ENCODE measurements around the gene UNC5B. TPM values are rescaled to one million over a fixed set of nuclear protein-coding genes. Genes with fewer than 3 reads are reported as not detected.

Gene UNC5B
- total and polyA plus RNA-seq, 2 donors (not counting 1 experiment from before 2014, with no cell fraction given): 2.5 to 60.8 TPM

- Histone ChIP-seq H3K36me3 (ENCODE audit: control insufficient read depth, insufficient read depth, low read length) (no peaks in the 10 kb centered on the region), H3K4me3 (replicated peaks in 1 of 4; ENCODE audit: control extremely low read depth in 1 of 4, insufficient read depth in 1 of 4, low read depth in 3 of 4, low read length in 4 of 4) (no peak overlapping the region), H3K4me1 (ENCODE audit: control insufficient read depth, extremely low read depth, insufficient read depth, low read length) (no peaks in the 10 kb centered on the region), H3K27ac (ENCODE audit: insufficient read depth, low read length) (no peak overlapping the region), H3K79me2 (ENCODE audit: control insufficient read depth, insufficient read depth, low read length) (no peaks in the 10 kb centered on the region), H3K4me2 (ENCODE audit: extremely low read depth, insufficient read depth, low read length) (no peak overlapping the region), H4K20me1 (ENCODE audit: control insufficient read depth, extremely low read depth, insufficient read depth, low read length) (no peaks in the 10 kb centered on the region), H3K9ac (ENCODE audit: insufficient read depth, low read length) (no peak overlapping the region), H3K27me3 (ENCODE audit: control insufficient read depth, insufficient read depth, low read length) (no peaks in the 10 kb centered on the region), H3K9me3 (ENCODE audit: control insufficient read depth, insufficient read depth, low read depth, low read length) (no peaks in the 10 kb centered on the region), H2AFZ (ENCODE audit: low read length) (no peak overlapping the region)
- TF ChIP-seq CTCF (conservative IDR thresholded peaks at IDR 0.05 in 1 of 2, IDR thresholded peaks at IDR 0.05 in 1 of 2; ENCODE audit: low read depth in 1 of 2, low read length in 2 of 2) (no peak), EZH2 (IDR thresholded peaks at IDR 0.05; ENCODE audit: low read length, missing control alignments) (no peak)
- no peak for DNase-seq (ENCODE audit: low read depth in 2 of 2)
These were observed 71.0 kb downstream of the UNC5B start for GRCh38 chr10:71283410-71283809.

GRCh38 chr10:71283876-71284275, 71.5 kb downstream of the UNC5B start:
- TF ChIP-seq CTCF (conservative IDR thresholded peaks at IDR 0.05 in 1 of 2, IDR thresholded peaks at IDR 0.05 in 1 of 2; ENCODE audit: low read depth in 1 of 2, low read length in 2 of 2): no peak
- TF ChIP-seq EZH2 (IDR thresholded peaks at IDR 0.05; ENCODE audit: low read length, missing control alignments): no peak
- Histone ChIP-seq H3K79me2 (ENCODE audit: control insufficient read depth, insufficient read depth, low read length) (no peaks in the 10 kb centered on the region), H4K20me1 (ENCODE audit: control insufficient read depth, extremely low read depth, insufficient read depth, low read length) (no peaks in the 10 kb centered on the region), H3K4me1 (ENCODE audit: control insufficient read depth, extremely low read depth, insufficient read depth, low read length) (no peaks in the 10 kb centered on the region), H2AFZ (ENCODE audit: low read length) (no peak overlapping the region), H3K27ac (ENCODE audit: insufficient read depth, low read length) (no peak overlapping the region), H3K36me3 (ENCODE audit: control insufficient read depth, insufficient read depth, low read length) (no peaks in the 10 kb centered on the region), H3K27me3 (ENCODE audit: control insufficient read depth, insufficient read depth, low read length) (no peaks in the 10 kb centered on the region), H3K4me3 (replicated peaks in 1 of 4; ENCODE audit: control extremely low read depth in 1 of 4, insufficient read depth in 1 of 4, low read depth in 3 of 4, low read length in 4 of 4) (no peak overlapping the region), H3K9ac (ENCODE audit: insufficient read depth, low read length) (no peak overlapping the region), H3K4me2 (ENCODE audit: extremely low read depth, insufficient read depth, low read length) (no peak overlapping the region), H3K9me3 (ENCODE audit: control insufficient read depth, insufficient read depth, low read depth, low read length) (no peaks in the 10 kb centered on the region)
- DNase-seq (ENCODE audit: low read depth in 2 of 2): no peak

- no peak for DNase-seq (ENCODE audit: low read depth in 2 of 2)
- Histone ChIP-seq H2AFZ (ENCODE audit: low read length) (no peak overlapping the region), H3K9ac (ENCODE audit: insufficient read depth, low read length) (no peak overlapping the region), H3K9me3 (ENCODE audit: control insufficient read depth, insufficient read depth, low read depth, low read length) (no peaks in the 10 kb centered on the region), H3K4me2 (ENCODE audit: extremely low read depth, insufficient read depth, low read length) (no peak overlapping the region), H4K20me1 (ENCODE audit: control insufficient read depth, extremely low read depth, insufficient read depth, low read length) (no peaks in the 10 kb centered on the region), H3K79me2 (ENCODE audit: control insufficient read depth, insufficient read depth, low read length) (no peaks in the 10 kb centered on the region), H3K27ac (ENCODE audit: insufficient read depth, low read length) (no peak overlapping the region), H3K4me3 (replicated peaks in 1 of 4; ENCODE audit: control extremely low read depth in 1 of 4, insufficient read depth in 1 of 4, low read depth in 3 of 4, low read length in 4 of 4) (no peak overlapping the region), H3K36me3 (ENCODE audit: control insufficient read depth, insufficient read depth, low read length) (no peaks in the 10 kb centered on the region), H3K4me1 (ENCODE audit: control insufficient read depth, extremely low read depth, insufficient read depth, low read length) (no peaks in the 10 kb centered on the region), H3K27me3 (ENCODE audit: control insufficient read depth, insufficient read depth, low read length) (no peaks in the 10 kb centered on the region)
- TF ChIP-seq EZH2 (IDR thresholded peaks at IDR 0.05; ENCODE audit: low read length, missing control alignments): no peak
- TF ChIP-seq CTCF (conservative IDR thresholded peaks at IDR 0.05 in 1 of 2, IDR thresholded peaks at IDR 0.05 in 1 of 2; ENCODE audit: low read depth in 1 of 2, low read length in 2 of 2): no peak
These were observed 72.3 kb downstream of the UNC5B start for GRCh38 chr10:71284544-71285179.

All from fibroblast of lung (primary cell).